NCI-H2227 treated with DMSO at 0.1 percent for 48 hours (cell line): ENCODE results near the gene ZNF785.
"Not testable (repeated sequence)": the region's sequence is repeated elsewhere in the genome, so short reads cannot be mapped to it uniquely, and the experiment has no call there.

Experiments used
- DNase-seq: peaks from one replicate; lab custom pipeline; 2025; lab: John Stamatoyannopoulos, UW

The ZNF785 gene

DNA sequence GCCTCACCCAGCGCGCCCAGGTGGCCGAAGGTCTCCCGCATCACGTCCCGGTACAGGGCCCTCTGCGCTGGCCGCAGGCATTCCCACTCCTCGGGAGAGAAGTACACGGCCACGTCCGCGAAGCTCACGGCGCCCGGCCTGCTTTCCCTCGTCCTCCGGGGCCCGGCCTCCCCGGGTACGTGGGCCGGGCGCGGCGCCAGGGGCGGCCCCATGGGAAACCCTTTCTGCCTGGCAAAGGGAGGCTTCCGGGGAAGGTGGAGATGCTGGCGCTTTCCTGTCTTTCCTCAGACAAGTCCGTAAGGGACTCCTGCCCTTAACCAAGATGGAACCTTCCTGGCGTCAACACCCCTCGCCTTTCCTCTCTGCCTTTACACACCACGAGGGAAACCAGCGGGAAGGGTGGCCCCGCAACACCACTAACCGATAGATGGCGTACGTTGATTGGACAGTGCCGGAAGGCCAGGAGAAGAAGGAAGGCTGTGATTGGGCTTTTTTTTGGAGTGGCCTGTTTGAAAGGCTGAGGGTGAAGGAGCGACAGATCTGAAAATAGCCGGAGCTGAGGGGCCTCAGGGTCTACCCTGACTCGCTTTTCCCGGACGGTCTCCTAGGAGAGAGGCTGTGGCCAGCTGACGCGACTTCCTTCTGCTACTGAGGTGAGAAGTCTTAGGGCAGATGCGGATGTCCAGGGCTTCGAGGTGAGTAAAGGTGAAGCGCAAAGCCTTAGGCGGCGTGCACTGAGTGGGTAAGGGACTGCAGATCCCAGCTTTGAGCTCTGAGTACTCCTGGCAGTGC lies at the start of gene ZNF785:
TSS of gene ZNF785 (minus strand) at position 298 of the 792 bp plus-strand sequence. CDS start at position 212, 86 bp downstream.
- DNase-seq = peak; percentile 96

DNA sequence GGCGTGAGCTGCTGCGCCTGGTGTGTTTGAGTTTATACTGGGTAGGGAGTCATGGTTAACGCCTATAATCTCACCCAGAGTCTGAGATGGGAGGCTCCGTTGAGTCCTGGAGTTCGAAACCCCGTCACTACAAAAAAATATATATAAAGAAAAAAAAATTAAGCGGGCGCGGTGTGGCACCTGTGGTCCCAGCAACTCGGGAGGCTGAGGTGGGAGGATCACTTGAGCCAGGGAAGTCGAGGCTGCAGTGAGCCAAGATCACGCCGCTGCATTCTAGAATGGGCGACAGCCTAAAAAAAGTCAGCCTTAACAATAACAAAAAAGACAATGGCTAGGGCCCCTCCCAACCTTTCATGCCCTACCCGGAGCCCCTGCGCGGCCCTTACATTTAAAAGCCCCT lies 48.0 kb upstream of the ZNF785 start:
- DNase-seq = no peak

DNA sequence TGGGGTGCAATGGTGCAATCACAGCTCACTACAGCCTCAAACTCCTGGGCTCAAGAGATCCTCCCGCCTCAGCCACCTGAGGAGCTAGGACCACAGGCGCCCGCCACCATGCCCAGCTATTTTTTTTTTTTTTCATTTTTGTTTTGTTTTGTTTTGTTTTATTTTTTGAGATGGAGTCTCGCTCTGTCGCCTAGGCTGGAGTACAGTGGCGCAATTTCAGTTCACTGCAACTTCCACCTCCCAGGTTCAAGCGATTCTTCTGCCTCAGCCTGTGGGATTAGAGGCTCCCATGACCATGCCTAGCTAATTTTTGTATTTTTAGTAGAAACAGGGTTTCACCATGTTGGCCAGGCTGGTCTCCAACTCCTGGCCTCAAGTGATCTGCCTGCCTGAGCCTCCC lies 47.0 kb upstream of the ZNF785 start:
- DNase-seq = not testable (repeated sequence)

- peak; percentile 70 for DNase-seq
Observed at GRCh38 chr16:30628628-30629540, 43.4 kb upstream of the ZNF785 start.

DNA sequence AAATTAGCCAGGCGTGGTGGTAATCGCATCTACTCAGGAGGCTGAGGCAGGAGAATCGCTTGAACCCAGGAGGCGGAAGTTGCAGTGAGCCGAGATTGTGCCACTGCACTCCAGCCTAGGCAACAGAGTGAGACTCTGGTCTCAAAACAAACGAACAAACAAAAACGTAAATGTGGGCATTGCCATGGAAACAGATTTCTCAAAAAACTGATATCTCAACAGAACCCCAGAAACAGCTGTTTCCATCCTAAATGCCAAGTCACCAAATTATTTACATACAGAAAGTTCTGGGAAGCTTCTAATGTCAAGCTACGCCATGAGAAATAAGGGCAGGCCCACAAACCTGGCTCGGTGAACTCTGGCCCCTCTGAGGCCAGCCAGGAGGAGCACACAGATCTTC lies 40.7 kb upstream of the ZNF785 start:
- no peak for DNase-seq

- DNase-seq = no peak
Observed at GRCh38 chr16:30623536-30624283, 38.2 kb upstream of the ZNF785 start.

DNA sequence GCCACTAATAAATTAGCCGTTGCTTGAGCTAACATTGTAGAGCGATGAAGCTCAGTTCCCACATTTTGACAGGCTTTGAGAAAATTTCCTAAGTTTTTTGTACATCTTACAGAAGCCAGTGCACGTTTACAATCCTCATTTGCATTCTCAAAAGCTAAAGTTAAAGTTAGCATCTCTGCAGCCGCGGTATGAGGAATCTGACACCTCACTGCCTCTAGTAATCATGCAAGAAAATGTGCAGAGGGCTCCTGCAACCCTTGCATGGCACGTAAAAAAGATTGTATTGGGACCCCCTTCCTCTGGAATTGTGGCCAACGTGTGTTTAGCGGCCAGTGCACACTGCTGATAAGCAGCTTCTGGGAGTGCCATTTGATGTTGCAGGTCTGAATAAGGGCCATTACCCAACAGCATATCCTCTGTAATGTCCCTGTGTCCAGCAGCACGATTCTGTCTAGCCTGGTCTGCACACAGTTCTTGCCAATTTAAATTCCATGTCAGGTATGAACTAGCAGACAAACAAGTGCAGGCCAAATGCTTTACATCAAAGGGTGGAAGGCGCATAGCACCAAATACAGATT lies 37.0 kb upstream of the ZNF785 start:
- DNase-seq = no peak

GRCh38 chr16:30621765-30622164 lies 36.3 kb upstream of the ZNF785 start:
- no peak for DNase-seq

GRCh38 chr16:30620169-30620568 lies 34.7 kb upstream of the ZNF785 start:
- DNase-seq = peak; percentile 47

GRCh38 chr16:30619638-30620037 lies 34.1 kb upstream of the ZNF785 start:
- DNase-seq = peak; percentile 69

- no peak for DNase-seq
Observed at GRCh38 chr16:30619202-30619601, 33.7 kb upstream of the ZNF785 start.

GRCh38 chr16:30615358-30616091 lies 30.0 kb upstream of the ZNF785 start:
- DNase-seq = peak; percentile 97

DNA sequence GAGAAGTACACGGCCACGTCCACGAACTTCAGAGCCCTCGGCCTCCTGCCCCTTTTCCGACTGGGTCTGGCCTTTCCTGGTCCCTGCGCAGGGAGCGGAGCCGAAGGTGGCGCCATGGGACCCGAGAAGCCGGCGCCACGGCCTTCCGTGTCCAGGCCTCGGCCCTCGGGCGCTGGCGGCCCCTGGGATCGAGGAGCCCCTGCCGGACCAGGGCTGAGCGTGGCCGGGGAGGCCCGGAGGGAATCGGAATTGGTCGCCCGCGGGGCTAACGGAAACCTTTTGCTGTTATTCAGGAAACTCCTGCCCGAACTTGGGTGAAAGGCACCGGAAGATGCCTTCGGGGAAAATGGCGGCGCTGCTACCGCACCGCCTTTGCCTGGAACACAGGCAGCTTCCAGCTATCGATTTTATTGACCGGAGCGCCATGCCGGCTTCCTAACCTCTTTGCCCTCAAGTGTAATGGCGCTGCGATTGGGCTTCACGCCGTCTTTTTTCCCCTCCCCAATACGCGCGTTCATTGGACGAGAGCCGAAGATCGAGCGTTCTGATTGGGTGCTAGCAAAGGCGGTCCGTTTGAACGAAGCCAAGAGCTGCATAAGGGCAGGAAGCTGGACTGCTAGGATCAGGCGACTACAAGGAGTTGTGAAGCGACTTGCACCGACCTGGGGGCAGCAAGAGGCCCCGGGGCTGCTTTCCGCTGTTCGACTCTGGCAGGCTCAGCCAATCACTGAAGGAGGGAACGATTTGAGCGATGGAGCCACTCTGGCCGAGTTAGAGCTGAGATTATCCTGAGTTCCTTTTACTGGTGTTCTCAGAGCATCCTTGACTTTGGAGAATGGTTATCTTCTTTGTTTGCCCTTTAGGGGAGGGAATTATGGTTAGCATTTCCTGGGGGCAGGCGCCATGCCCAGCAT lies 24.7 kb upstream of the ZNF785 start, which contains the start of gene ZNF689:
TSS of gene ZNF689 (minus strand) at position 464 of the 914 bp plus-strand sequence. CDS start at position 116, 348 bp downstream.
- DNase-seq = peak; percentile 98

DNA sequence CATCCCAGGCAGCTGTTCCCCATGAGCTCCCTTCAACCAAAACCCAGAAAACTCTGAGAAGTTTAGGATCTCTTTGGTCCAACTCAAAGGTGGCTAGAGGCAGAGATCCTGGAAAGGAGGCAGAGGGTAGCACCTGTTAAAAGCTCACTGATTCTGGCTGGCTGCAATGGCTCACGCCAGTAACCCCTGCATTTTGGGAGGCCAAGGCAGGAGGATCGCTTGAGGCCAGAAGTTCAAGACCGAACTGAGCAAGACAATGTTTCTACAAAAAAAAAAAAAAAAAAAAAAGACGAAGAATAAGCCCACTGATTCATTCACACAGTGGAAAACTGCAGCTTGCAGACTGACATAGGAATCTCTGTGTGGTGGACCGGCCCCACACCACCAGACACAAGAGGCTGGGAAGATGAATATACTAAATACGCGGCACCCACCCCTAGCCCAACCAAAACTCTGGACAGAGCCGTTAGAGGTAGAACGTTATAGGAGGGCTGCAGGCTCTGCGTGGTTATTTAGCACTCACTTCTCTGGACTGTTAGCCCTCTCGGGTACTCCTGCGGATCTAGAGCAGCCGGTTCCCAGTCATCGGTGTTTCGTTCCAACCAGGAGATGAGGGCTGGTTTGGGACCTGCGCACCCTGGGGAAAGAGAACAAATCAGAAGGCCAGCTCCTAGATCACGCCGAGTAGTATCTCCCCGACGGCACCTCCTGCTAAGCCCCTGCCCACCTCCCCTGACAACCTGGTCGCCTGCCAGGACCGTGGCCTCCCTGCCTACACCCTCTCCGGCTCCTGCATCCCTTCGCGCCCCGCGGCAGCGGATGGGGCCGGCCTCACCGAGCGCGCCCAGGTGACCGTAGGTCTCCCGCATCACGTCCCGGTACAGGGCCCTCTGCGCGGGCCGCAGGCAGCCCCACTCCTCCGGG lies 23.8 kb upstream of the ZNF785 start:
- peak; percentile 41 for DNase-seq

DNA sequence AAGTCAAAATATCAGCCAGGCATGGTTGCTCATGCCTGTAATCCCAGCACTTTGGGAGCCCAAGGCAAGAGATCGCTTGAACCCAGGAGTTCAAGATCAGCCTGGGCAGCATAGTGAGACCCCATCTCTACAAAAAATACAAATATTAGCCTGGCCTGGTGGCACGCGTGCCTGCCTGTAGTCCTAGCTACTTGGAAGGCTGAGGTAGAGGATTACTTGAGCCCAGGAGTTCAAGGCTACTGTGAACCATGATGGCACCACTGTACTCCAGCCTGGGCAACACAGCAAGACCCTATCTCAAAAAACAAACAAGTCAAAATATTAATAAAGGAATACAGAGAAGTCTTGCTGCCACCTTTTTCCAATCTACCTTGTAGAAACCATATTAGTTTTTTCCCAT lies 20.5 kb upstream of the ZNF785 start:
- no peak for DNase-seq

GRCh38 chr16:30605158-30605557 lies 19.7 kb upstream of the ZNF785 start:
- no peak for DNase-seq

DNA sequence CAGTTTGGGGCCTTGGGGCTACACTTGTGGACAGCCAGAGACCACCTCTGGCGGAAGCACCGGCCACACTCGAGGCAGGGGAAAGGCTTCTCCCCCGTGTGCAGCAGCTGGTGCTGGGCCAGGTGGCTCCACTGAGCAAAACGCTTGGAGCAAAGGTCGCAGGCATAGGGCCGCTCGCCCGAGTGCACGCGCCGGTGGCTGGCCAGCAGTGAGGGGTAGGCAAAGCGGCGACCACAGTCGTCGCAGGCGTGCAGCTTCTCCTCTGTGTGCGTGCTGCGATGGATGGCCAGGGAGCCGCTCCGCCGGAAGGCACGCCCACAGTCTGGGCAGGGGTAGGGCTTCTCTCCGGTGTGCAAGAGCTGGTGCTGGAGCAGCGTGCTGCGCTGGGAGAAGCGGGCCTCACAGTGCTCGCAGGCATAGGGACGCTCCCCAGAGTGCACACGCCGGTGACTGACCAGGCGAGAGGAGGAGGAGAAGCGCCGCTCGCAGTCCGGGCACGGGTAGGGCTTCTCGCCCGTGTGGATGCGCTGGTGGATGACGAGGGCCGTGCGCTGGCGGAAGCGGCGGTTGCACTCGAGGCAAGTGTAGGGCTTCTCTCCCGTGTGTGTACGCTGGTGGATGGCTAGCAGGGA lies 18.9 kb upstream of the ZNF785 start:
- no peak for DNase-seq

DNA sequence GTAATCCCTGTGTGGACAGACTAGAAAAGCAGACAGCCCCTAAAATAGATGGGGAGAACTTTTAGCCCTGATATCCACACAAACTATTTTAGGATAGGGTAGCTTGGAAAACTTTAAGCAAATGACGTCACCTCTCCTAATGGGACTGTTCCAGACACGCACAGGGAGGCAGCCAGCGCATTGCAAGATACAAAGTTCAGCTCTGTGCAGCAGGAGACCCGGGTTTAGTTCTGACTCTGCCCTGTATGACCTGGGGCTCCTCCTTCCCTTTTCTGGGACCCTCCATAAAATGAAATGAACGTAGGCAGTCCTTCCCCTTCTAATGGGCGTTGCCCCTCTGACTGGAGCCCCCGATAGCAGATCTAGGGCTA lies 18.4 kb upstream of the ZNF785 start:
- no peak for DNase-seq
